ENCODE data around the gene BMP2K. TPM values are rescaled to one million over a fixed set of nuclear protein-coding genes. Genes with fewer than 3 reads are reported as not detected.
"Not testable (repeated sequence)": the region's sequence is repeated elsewhere in the genome, so short reads cannot be mapped to it uniquely, and the experiment has no call there.

Gene BMP2K
- polyA plus RNA-seq, 4 donors, result 9.7 to 134 (median 10.9) TPM

DNA sequence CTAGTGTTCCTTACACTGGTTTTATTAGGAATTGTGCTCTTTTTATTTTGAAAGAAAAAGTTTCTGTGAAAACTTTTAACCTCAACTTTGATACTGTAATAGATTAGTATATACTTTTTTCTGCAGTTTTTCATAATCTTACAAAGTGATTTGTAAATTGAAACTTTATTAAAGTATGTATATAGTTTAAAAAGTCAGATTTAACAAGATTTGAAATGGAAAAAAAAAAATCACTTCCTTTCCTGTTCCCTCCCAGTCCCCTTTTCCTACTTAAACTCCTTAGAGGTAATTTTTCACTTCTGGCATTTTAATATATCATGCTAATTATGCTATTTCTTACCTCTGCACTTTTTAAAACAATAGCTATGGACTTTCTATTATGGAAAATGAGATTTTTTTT, 113.8 kb downstream of the BMP2K start:
- no peak overlapping the region for H3K27ac ChIP-seq (ENCODE audit: low read depth in 1 of 3, low read length in 2 of 3)
- no peak overlapping the region for H3K4me3 ChIP-seq (ENCODE audit: low read depth in 1 of 3, low read length in 3 of 3)
- no peaks in the 10 kb centered on the region for H3K4me1 ChIP-seq (ENCODE audit: control insufficient read depth in 3 of 3, insufficient read depth in 2 of 3, low read depth in 1 of 3, low read length in 2 of 3)
- DNase-seq (no peak), FAIRE-seq (no peak)
- H3K36me3 ChIP-seq (ENCODE audit: control insufficient read depth in 3 of 3, insufficient read depth in 2 of 3, low read depth in 1 of 3, low read length in 3 of 3), result peaks cover 0 to 6% (median 2%) of the 10 kb centered on the region in 3 donors
- H3K9me3 ChIP-seq (ENCODE audit: control insufficient read depth in 2 of 2, insufficient read depth in 1 of 2, low read depth in 1 of 2, low read length in 1 of 2), result no peaks in the 10 kb centered on the region
- H3K27me3 ChIP-seq (ENCODE audit: control insufficient read depth in 3 of 3, insufficient read depth in 3 of 3, low read length in 3 of 3), result no peaks in the 10 kb centered on the region

DNA sequence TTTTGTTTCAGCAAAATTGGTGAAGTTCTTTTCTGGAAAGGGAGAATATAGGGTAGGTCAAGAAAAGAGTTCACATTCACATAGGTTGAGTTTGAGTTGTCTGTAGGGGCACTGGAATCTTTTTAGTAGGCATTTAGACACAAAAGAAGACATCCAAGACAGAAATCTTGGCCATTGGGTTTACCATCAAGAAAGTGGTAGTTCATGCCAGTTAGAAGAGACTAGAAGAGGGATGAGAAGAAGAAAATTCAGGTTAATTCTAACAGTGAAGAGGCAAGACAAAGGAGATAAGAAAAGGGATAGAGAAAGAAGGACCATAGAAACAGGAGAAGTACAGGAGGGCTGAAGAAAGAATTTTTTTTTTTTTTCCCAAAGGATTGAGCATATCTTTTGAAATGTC, 123.2 kb downstream of the BMP2K start:
- FAIRE-seq, result no peak

DNA sequence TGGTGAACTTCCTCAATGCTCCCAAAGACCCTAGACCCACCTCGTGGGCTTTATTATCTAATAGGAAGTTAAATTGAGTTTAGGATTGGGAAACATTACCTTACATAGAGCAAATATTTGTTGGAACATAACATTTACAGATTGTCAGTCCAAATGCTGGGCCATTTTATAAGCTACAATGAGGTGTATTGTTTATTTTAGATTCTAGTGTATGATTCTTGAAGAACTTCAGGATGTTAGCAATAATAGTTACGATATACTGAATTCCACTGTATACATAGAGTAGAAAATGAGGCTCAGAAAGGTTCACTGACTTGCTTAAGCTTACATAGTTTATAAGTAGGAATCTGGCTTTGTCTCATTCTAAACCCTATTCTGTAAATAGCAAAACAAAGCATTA, 125.7 kb downstream of the BMP2K start:
- Histone ChIP-seq H3K9me3 (ENCODE audit: control insufficient read depth in 2 of 2, insufficient read depth in 1 of 2, low read depth in 1 of 2, low read length in 1 of 2) (no peaks in the 10 kb centered on the region), H3K27me3 (ENCODE audit: control insufficient read depth in 3 of 3, insufficient read depth in 3 of 3, low read length in 3 of 3) (no peaks in the 10 kb centered on the region), H3K27ac (ENCODE audit: low read depth in 1 of 3, low read length in 2 of 3) (no peak overlapping the region), H3K36me3 (ENCODE audit: control insufficient read depth in 3 of 3, insufficient read depth in 2 of 3, low read depth in 1 of 3, low read length in 3 of 3) (peaks cover 0 to 7% (median 0%) of the 10 kb centered on the region in 3 donors), H3K4me1 (ENCODE audit: control insufficient read depth in 3 of 3, insufficient read depth in 2 of 3, low read depth in 1 of 3, low read length in 2 of 3) (no peaks in the 10 kb centered on the region), H3K4me3 (ENCODE audit: low read depth in 1 of 3, low read length in 3 of 3) (no peak overlapping the region)
- peak; percentile 62 for FAIRE-seq
- DNase-seq, result no peak
- WGBS, 3 donors, result 44 to 71% (median 64%) methylated on average over 2 of the region's 2 CpGs

More for the DNA sequence above, 123.2 kb downstream of the BMP2K start:
- Histone ChIP-seq H3K27ac (ENCODE audit: low read depth in 1 of 3, low read length in 2 of 3) (no peak overlapping the region), H3K4me1 (ENCODE audit: control insufficient read depth in 3 of 3, insufficient read depth in 2 of 3, low read depth in 1 of 3, low read length in 2 of 3) (no peaks in the 10 kb centered on the region), H3K9me3 (ENCODE audit: control insufficient read depth in 2 of 2, insufficient read depth in 1 of 2, low read depth in 1 of 2, low read length in 1 of 2) (no peaks in the 10 kb centered on the region), H3K4me3 (ENCODE audit: low read depth in 1 of 3, low read length in 3 of 3) (no peak overlapping the region), H3K27me3 (ENCODE audit: control insufficient read depth in 3 of 3, insufficient read depth in 3 of 3, low read length in 3 of 3) (no peaks in the 10 kb centered on the region), H3K36me3 (ENCODE audit: control insufficient read depth in 3 of 3, insufficient read depth in 2 of 3, low read depth in 1 of 3, low read length in 3 of 3) (peaks cover 0 to 11% (median 2%) of the 10 kb centered on the region in 3 donors)
- DNase-seq, result no peak

DNA sequence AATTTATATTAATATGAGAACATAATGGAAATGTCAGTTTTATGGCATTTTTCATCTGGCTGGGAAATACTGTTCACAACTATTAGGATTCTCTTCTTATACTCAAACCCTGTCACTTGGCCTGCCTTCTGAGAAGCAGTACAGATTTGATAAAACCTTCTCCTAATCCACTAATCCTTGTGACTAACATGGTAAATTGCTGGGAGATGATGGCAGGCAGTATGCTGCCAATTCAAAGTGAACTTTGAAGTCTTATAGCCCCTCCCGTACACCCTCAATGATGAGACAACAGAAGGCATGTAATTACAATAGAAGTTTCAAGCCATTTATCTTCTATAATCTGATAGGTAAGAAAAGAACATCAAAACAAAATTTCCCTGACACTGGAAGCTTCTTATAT, 126.1 kb downstream of the BMP2K start:
- WGBS, 3 donors, result 18 to 61% (median 54%) methylated on average over 1 of the region's 1 CpG
- Histone ChIP-seq H3K36me3 (ENCODE audit: control insufficient read depth in 3 of 3, insufficient read depth in 2 of 3, low read depth in 1 of 3, low read length in 3 of 3) (peaks cover 0 to 7% (median 0%) of the 10 kb centered on the region in 3 donors), H3K4me3 (ENCODE audit: low read depth in 1 of 3, low read length in 3 of 3) (no peak overlapping the region), H3K9me3 (ENCODE audit: control insufficient read depth in 2 of 2, insufficient read depth in 1 of 2, low read depth in 1 of 2, low read length in 1 of 2) (no peaks in the 10 kb centered on the region), H3K27me3 (ENCODE audit: control insufficient read depth in 3 of 3, insufficient read depth in 3 of 3, low read length in 3 of 3) (no peaks in the 10 kb centered on the region), H3K4me1 (ENCODE audit: control insufficient read depth in 3 of 3, insufficient read depth in 2 of 3, low read depth in 1 of 3, low read length in 2 of 3) (no peaks in the 10 kb centered on the region), H3K27ac (ENCODE audit: low read depth in 1 of 3, low read length in 2 of 3) (no peak overlapping the region)
- DNase-seq (peak; percentile 46 to 78), FAIRE-seq (no peak)

DNA sequence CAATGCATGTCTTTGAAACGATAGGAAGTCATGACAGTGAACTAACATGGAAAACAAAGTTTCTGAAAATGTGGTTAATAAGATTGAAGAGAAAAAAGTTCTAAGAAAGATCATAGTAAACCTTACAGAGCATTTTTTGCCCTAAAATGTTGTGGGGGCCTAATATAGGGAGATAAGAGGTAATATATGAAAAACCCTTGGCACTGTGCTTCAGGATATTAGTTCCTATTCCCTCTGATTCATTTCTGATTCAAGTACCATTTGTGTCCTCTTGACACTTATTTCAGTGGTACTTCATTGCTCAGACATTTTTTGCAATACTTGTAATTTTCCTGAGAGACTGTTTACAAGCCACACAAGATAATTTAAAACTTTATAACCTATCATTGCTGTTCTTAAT, 128.0 kb downstream of the BMP2K start:
- H3K27ac ChIP-seq (ENCODE audit: low read depth in 1 of 3, low read length in 2 of 3), result no peak overlapping the region
- no peaks in the 10 kb centered on the region for H3K27me3 ChIP-seq (ENCODE audit: control insufficient read depth in 3 of 3, insufficient read depth in 3 of 3, low read length in 3 of 3)
- H3K9me3 ChIP-seq (ENCODE audit: control insufficient read depth in 2 of 2, insufficient read depth in 1 of 2, low read depth in 1 of 2, low read length in 1 of 2), result no peaks in the 10 kb centered on the region
- H3K36me3 ChIP-seq (ENCODE audit: control insufficient read depth in 3 of 3, insufficient read depth in 2 of 3, low read depth in 1 of 3, low read length in 3 of 3), result peaks cover 0 to 2% (median 0%) of the 10 kb centered on the region in 3 donors
- no peaks in the 10 kb centered on the region for H3K4me1 ChIP-seq (ENCODE audit: control insufficient read depth in 3 of 3, insufficient read depth in 2 of 3, low read depth in 1 of 3, low read length in 2 of 3)
- 45 to 78% (median 47%) methylated on average over 1 of the region's 1 CpG for WGBS, 3 donors
- no peak overlapping the region for H3K4me3 ChIP-seq (ENCODE audit: low read depth in 1 of 3, low read length in 3 of 3)
- no peak for DNase-seq
- no peak for FAIRE-seq

DNA sequence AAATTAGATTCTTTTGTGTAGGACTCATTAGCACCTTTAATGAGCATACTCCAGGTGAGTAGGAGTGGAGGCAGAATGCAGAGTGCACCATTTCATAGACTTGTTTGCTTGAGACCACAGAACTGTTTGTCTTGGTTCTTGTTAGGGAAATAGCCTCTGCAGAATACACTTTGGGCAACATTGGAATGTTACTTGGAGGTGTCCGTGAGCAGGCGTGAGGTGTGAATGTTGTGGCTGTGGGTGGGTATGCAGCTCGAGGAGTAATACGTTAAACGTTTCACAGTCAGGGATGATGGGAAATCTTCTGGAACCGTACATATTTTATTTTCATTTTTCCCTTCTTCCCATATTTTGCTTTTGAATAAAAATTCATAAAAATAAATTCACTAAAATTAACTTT, 131.5 kb downstream of the BMP2K start:
- H3K36me3 ChIP-seq (ENCODE audit: control insufficient read depth in 3 of 3, insufficient read depth in 2 of 3, low read depth in 1 of 3, low read length in 3 of 3), result peaks cover 0 to 9% (median 4%) of the 10 kb centered on the region in 3 donors
- FAIRE-seq, result peak; percentile 5
- H3K4me3 ChIP-seq (ENCODE audit: low read depth in 1 of 3, low read length in 3 of 3), result no peak overlapping the region
- no peaks in the 10 kb centered on the region for H3K27me3 ChIP-seq (ENCODE audit: control insufficient read depth in 3 of 3, insufficient read depth in 3 of 3, low read length in 3 of 3)
- no peaks in the 10 kb centered on the region for H3K9me3 ChIP-seq (ENCODE audit: control insufficient read depth in 2 of 2, insufficient read depth in 1 of 2, low read depth in 1 of 2, low read length in 1 of 2)
- H3K27ac ChIP-seq (ENCODE audit: low read depth in 1 of 3, low read length in 2 of 3), result no peak overlapping the region
- WGBS, 3 donors, result 95 to 97% (median 97%) methylated on average over 6 of the region's 6 CpGs
- DNase-seq, result no peak
- no peaks in the 10 kb centered on the region for H3K4me1 ChIP-seq (ENCODE audit: control insufficient read depth in 3 of 3, insufficient read depth in 2 of 3, low read depth in 1 of 3, low read length in 2 of 3)

DNA sequence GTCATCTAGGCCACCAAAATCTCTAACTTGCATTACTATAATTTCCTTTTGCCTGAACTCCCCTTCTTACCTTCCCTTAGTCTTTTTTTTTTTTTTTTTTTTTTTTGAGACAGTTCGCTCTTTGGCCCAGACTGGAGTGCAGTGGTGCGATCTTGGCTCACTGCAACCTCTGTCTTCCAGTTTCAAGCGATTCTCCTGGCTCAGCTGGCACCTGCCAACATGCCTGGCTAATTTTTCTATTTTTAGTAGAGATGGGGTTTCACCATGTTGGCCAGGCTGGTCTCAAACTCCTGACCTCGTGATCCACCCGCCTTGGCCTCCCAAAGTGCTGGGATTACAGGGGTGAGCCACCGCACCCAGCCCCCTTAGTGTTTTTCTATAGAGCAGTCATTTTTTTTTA, 132.8 kb downstream of the BMP2K start:
- FAIRE-seq; DNase-seq; H3K27ac ChIP-seq (ENCODE audit: low read depth in 1 of 3, low read length in 2 of 3); H3K36me3 ChIP-seq (ENCODE audit: control insufficient read depth in 3 of 3, insufficient read depth in 2 of 3, low read depth in 1 of 3, low read length in 3 of 3); H3K4me1 ChIP-seq (ENCODE audit: control insufficient read depth in 3 of 3, insufficient read depth in 2 of 3, low read depth in 1 of 3, low read length in 2 of 3); H3K27me3 ChIP-seq (ENCODE audit: control insufficient read depth in 3 of 3, insufficient read depth in 3 of 3, low read length in 3 of 3); H3K4me3 ChIP-seq (ENCODE audit: low read depth in 1 of 3, low read length in 3 of 3); H3K9me3 ChIP-seq (ENCODE audit: control insufficient read depth in 2 of 2, insufficient read depth in 1 of 2, low read depth in 1 of 2, low read length in 1 of 2): not testable (repeated sequence)
- WGBS, 3 donors, result 96 to 97% (median 96%) methylated on average over 6 of the region's 6 CpGs

DNA sequence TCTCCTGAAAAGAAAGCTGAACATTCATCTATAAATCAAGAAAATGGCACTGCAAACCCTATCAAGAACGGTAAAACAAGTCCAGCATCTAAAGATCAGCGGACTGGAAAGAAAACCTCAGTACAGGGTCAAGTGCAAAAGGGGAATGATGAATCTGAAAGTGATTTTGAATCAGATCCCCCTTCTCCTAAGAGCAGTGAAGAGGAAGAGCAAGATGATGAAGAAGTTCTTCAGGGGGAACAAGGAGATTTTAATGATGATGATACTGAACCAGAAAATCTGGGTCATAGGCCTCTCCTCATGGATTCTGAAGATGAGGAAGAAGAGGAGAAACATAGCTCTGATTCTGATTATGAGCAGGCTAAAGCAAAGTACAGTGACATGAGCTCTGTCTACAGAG, 134.5 kb downstream of the BMP2K start:
- Histone ChIP-seq H3K9me3 (ENCODE audit: control insufficient read depth in 2 of 2, insufficient read depth in 1 of 2, low read depth in 1 of 2, low read length in 1 of 2) (no peaks in the 10 kb centered on the region), H3K27me3 (ENCODE audit: control insufficient read depth in 3 of 3, insufficient read depth in 3 of 3, low read length in 3 of 3) (no peaks in the 10 kb centered on the region), H3K27ac (ENCODE audit: low read depth in 1 of 3, low read length in 2 of 3) (no peak overlapping the region), H3K36me3 (ENCODE audit: control insufficient read depth in 3 of 3, insufficient read depth in 2 of 3, low read depth in 1 of 3, low read length in 3 of 3) (peaks cover 0 to 9% (median 6%) of the 10 kb centered on the region in 3 donors), H3K4me1 (ENCODE audit: control insufficient read depth in 3 of 3, insufficient read depth in 2 of 3, low read depth in 1 of 3, low read length in 2 of 3) (no peaks in the 10 kb centered on the region), H3K4me3 (ENCODE audit: low read depth in 1 of 3, low read length in 3 of 3) (no peak overlapping the region)
- FAIRE-seq (no peak), DNase-seq (no peak)
- WGBS, 3 donors, result 97 to 99% (median 97%) methylated on average over 2 of the region's 2 CpGs

DNA sequence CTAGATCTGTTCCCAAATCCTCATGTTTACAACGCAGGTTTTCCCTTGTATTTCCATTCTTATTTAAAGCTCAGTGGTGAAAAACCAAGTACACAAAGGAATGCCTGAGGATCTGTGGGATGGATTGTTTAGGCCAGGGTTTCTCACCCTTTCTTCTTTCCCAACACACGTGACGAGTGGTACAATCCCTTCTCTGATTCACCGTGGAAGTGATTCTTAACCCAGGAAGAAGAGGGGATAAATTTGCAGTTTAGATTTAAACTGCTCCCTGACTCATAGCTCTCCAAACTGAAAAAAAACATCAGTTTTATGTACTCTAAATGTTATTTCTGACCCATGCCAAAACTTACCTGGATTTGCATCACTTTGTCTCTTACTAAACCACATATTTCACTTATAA, 146.1 kb downstream of the BMP2K start:
- H3K36me3 ChIP-seq (ENCODE audit: control insufficient read depth in 3 of 3, insufficient read depth in 2 of 3, low read depth in 1 of 3, low read length in 3 of 3), result peaks cover 0 to 5% (median 0%) of the 10 kb centered on the region in 3 donors
- no peaks in the 10 kb centered on the region for H3K4me1 ChIP-seq (ENCODE audit: control insufficient read depth in 3 of 3, insufficient read depth in 2 of 3, low read depth in 1 of 3, low read length in 2 of 3)
- no peak overlapping the region for H3K27ac ChIP-seq (ENCODE audit: low read depth in 1 of 3, low read length in 2 of 3)
- DNase-seq, result no peak
- H3K9me3 ChIP-seq (ENCODE audit: control insufficient read depth in 2 of 2, insufficient read depth in 1 of 2, low read depth in 1 of 2, low read length in 1 of 2), result no peaks in the 10 kb centered on the region
- no peak for FAIRE-seq
- no peak overlapping the region for H3K4me3 ChIP-seq (ENCODE audit: low read depth in 1 of 3, low read length in 3 of 3)
- WGBS, 3 donors, result 91 to 99% (median 95%) methylated on average over 4 of the region's 4 CpGs
- no peaks in the 10 kb centered on the region for H3K27me3 ChIP-seq (ENCODE audit: control insufficient read depth in 3 of 3, insufficient read depth in 3 of 3, low read length in 3 of 3)

Measured in small intestine (tissue), 7 donors.